ENCODE data around the gene PPM1D. TPM values are rescaled to one million over a fixed set of nuclear protein-coding genes. Genes with fewer than 3 reads are reported as not detected.

The PPM1D gene
- total RNA-seq, 1 experiment from 2014 or later, result 19.0 TPM

GRCh38 chr17:60618080-60618479 is 18.1 kb downstream of the PPM1D start:
- Histone ChIP-seq H3K79me2 (ENCODE audit: insufficient read depth, low read length) (peaks cover 7% of the 10 kb centered on the region; the same call in 1 of the 2 replicates), H2BK15ac (ENCODE audit: low read depth, low read length) (no peak overlapping the region), H4K8ac (replicated peaks; ENCODE audit: insufficient read length, low read depth, low read length) (no peak overlapping the region), H3K14ac (ENCODE audit: insufficient read depth, low read length) (no peak overlapping the region), H2BK12ac (ENCODE audit: insufficient read length, low read depth, low read length) (no peak overlapping the region), H2AFZ (ENCODE audit: low read length) (no peak overlapping the region), H3K18ac (ENCODE audit: insufficient read length, low read depth, low read length) (no peak overlapping the region), H3K4ac (ENCODE audit: low read depth, low read length) (no peak overlapping the region), H3K9me3 (ENCODE audit: control insufficient read depth, low read depth, low read length) (no peaks in the 10 kb centered on the region), H3K79me1 (ENCODE audit: insufficient read depth, low read depth, low read length, poor library complexity, severe bottlenecking) (peaks cover 7% of the 10 kb centered on the region), H4K20me1 (ENCODE audit: control insufficient read depth, insufficient read depth, insufficient read length) (no peaks in the 10 kb centered on the region), H3K23ac (ENCODE audit: insufficient read length, low read depth, low read length) (no peak overlapping the region), H2BK20ac (ENCODE audit: low read depth, low read length, poor library complexity, severe bottlenecking) (no peak overlapping the region), H3K4me2 (ENCODE audit: insufficient read depth, insufficient read length, low read length) (no peak overlapping the region), H4K91ac (ENCODE audit: insufficient read length, low read depth, low read length) (no peak overlapping the region), H3K27ac (ENCODE audit: insufficient read length, low read depth, low read length) (no peak overlapping the region), H3K27me3 (ENCODE audit: insufficient read depth, low read length) (no peaks in the 10 kb centered on the region), H3K56ac (ENCODE audit: insufficient read length, low read depth, low read length) (no peak overlapping the region), H3K9ac (ENCODE audit: extremely low read depth, insufficient read length, low read length) (no peak overlapping the region), H2BK120ac (ENCODE audit: low read depth, low read length, poor library complexity, severe bottlenecking) (no peak overlapping the region), H2BK5ac (ENCODE audit: insufficient read length, low read length) (no peak overlapping the region), H3T11ph (ENCODE audit: low read length) (no peak overlapping the region), H3K23me2 (ENCODE audit: insufficient read length, low read depth, low read length, poor library complexity, severe bottlenecking) (no peaks in the 10 kb centered on the region), H2AK5ac (ENCODE audit: insufficient read length, low read length) (no peak overlapping the region), H3K4me1 (ENCODE audit: insufficient read depth, low read length) (no peaks in the 10 kb centered on the region), H4K5ac (ENCODE audit: insufficient read length, low read depth, low read length) (no peak overlapping the region)
- no peak for DNase-seq
- peak overlapping the region in 1 of 3 experiments; percentile 60; a peak in 2 of 7 replicates for H3K27ac Mint-ChIP-seq
- WGBS (ENCODE audit: extremely low coverage, insufficient read length, low lambda C conversion rate), result no CpG with 5 or more reads among the region's 3 CpGs
- peaks cover 0 to 4% of the 10 kb centered on the region in 2 experiments; a peak in 3 of 5 replicates for H3K9me3 Mint-ChIP-seq
- no peak overlapping the region for H3K4me3 Mint-ChIP-seq
- H3K4me1 Mint-ChIP-seq, result no peaks in the 10 kb centered on the region
- no peaks in the 10 kb centered on the region for H3K27me3 Mint-ChIP-seq (ENCODE audit: low read depth)
- peaks cover 7 to 10% (median 8%) of the 10 kb centered on the region in 3 experiments for H3K36me3 Mint-ChIP-seq (ENCODE audit: insufficient read depth in 1 of 3, low read depth in 3 of 3)
- TF ChIP-seq, protein P1, sequence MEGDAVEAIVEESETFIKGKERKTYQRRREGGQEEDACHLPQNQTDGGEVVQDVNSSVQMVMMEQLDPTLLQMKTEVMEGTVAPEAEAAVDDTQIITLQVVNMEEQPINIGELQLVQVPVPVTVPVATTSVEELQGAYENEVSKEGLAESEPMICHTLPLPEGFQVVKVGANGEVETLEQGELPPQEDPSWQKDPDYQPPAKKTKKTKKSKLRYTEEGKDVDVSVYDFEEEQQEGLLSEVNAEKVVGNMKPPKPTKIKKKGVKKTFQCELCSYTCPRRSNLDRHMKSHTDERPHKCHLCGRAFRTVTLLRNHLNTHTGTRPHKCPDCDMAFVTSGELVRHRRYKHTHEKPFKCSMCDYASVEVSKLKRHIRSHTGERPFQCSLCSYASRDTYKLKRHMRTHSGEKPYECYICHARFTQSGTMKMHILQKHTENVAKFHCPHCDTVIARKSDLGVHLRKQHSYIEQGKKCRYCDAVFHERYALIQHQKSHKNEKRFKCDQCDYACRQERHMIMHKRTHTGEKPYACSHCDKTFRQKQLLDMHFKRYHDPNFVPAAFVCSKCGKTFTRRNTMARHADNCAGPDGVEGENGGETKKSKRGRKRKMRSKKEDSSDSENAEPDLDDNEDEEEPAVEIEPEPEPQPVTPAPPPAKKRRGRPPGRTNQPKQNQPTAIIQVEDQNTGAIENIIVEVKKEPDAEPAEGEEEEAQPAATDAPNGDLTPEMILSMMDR (conservative IDR thresholded peaks at IDR 0.05), result no peak
